HG03432 (cell line): ENCODE data around the gene FSHB.
"Not testable (repeated sequence)": the region's sequence is repeated elsewhere in the genome, so short reads cannot be mapped to it uniquely, and the experiment has no call there.

Experiments used
- ATAC-seq: cut with Tn5 transposase; IDR thresholded peaks from one replicate; pipeline ENCODE4 v1.9.1; 2021; ENCODE audit warnings: mild to moderate bottlenecking, moderate library complexity; ENCODE audit not compliant: unreplicated experiment

FSHB gene

GRCh38 chr11:30230714-30231113 is at the start of gene FSHB:
Gene FSHB, plus strand, starts transcription at chr11:30231014. Its CDS starts 889 bp downstream, at chr11:30231903.
- no peak for ATAC-seq

GRCh38 chr11:30186748-30187147 is 44.1 kb upstream of the FSHB start:
- ATAC-seq = no peak

- ATAC-seq = no peak
Measured at GRCh38 chr11:30192620-30193019, 38.2 kb upstream of the FSHB start.

- ATAC-seq = peak; percentile 93
Measured at GRCh38 chr11:30196400-30197206, 34.2 kb upstream of the FSHB start.

GRCh38 chr11:30197869-30198268 is 32.9 kb upstream of the FSHB start:
- ATAC-seq = no peak

GRCh38 chr11:30202989-30203388 is 27.8 kb upstream of the FSHB start:
- not testable (repeated sequence) for ATAC-seq

- ATAC-seq = no peak
Measured at GRCh38 chr11:30203850-30204249, 27.0 kb upstream of the FSHB start.

GRCh38 chr11:30206249-30206996 is 24.4 kb upstream of the FSHB start:
- ATAC-seq = peak; percentile 89

GRCh38 chr11:30210357-30210756 is 20.5 kb upstream of the FSHB start:
- ATAC-seq = no peak

GRCh38 chr11:30216534-30216933 is 14.3 kb upstream of the FSHB start:
- no peak for ATAC-seq

GRCh38 chr11:30218278-30218677 is 12.5 kb upstream of the FSHB start:
- ATAC-seq = no peak

GRCh38 chr11:30225642-30226041 is 5.2 kb upstream of the FSHB start:
- ATAC-seq = no peak

- no peak for ATAC-seq
Measured at GRCh38 chr11:30228323-30228884, 2.4 kb upstream of the FSHB start.

GRCh38 chr11:30239025-30239424 is 8.2 kb downstream of the FSHB start:
- ATAC-seq = no peak

GRCh38 chr11:30244265-30244664 is 13.5 kb downstream of the FSHB start:
- no peak for ATAC-seq

GRCh38 chr11:30245621-30246020 is 14.8 kb downstream of the FSHB start:
- no peak for ATAC-seq

GRCh38 chr11:30254307-30255298 is 23.8 kb downstream of the FSHB start:
- ATAC-seq = no peak

- peak; percentile 40 for ATAC-seq
Measured at GRCh38 chr11:30255637-30256036, 24.8 kb downstream of the FSHB start.

- ATAC-seq = no peak
Measured at GRCh38 chr11:30257058-30257457, 26.2 kb downstream of the FSHB start.

- ATAC-seq = no peak
Measured at GRCh38 chr11:30258679-30259078, 27.9 kb downstream of the FSHB start.

GRCh38 chr11:30260813-30261212 is 30.0 kb downstream of the FSHB start:
- ATAC-seq = peak; percentile 85
